Measurements from ENCODE around the gene ROGDI.

ROGDI gene

GRCh38 chr16:4814046-4814445 lies 11.6 kb upstream of the ROGDI start:
- DNase-seq (ENCODE audit: low spot score) = no peak

- no peak for DNase-seq (ENCODE audit: low spot score)
Measured at GRCh38 chr16:4813251-4814003, 11.0 kb upstream of the ROGDI start.

- no peak for DNase-seq (ENCODE audit: low spot score)
Measured at GRCh38 chr16:4811773-4812172, 9.3 kb upstream of the ROGDI start.

GRCh38 chr16:4811242-4811641 lies 8.8 kb upstream of the ROGDI start:
- DNase-seq (ENCODE audit: low spot score) = no peak

- no peak for DNase-seq (ENCODE audit: low spot score)
Measured at GRCh38 chr16:4806280-4806679, 3.8 kb upstream of the ROGDI start.

GRCh38 chr16:4805231-4805630 lies 2.8 kb upstream of the ROGDI start:
- DNase-seq (ENCODE audit: low spot score) = no peak

GRCh38 chr16:4803898-4804762 lies 1.7 kb upstream of the ROGDI start:
- DNase-seq (ENCODE audit: low spot score) = no peak

- no peak for DNase-seq (ENCODE audit: low spot score)
Measured at GRCh38 chr16:4803401-4803844, 990 bp upstream of the ROGDI start.

- DNase-seq (ENCODE audit: low spot score) = peak; percentile 93
Measured at GRCh38 chr16:4802659-4803287, 340 bp upstream of the ROGDI start.

GRCh38 chr16:4801051-4801961 lies 1.1 kb downstream of the ROGDI start:
- no peak for DNase-seq (ENCODE audit: low spot score)

GRCh38 chr16:4800290-4801041 lies 2.0 kb downstream of the ROGDI start:
- no peak for DNase-seq (ENCODE audit: low spot score)

- no peak for DNase-seq (ENCODE audit: low spot score)
Measured at GRCh38 chr16:4799171-4799855, 3.1 kb downstream of the ROGDI start.

GRCh38 chr16:4798456-4798855 lies 4.0 kb downstream of the ROGDI start:
- no peak for DNase-seq (ENCODE audit: low spot score)

- DNase-seq (ENCODE audit: low spot score) = no peak
Measured at GRCh38 chr16:4797805-4798252, 4.6 kb downstream of the ROGDI start.

GRCh38 chr16:4796982-4797804 lies 5.2 kb downstream of the ROGDI start:
- no peak for DNase-seq (ENCODE audit: low spot score)

- DNase-seq (ENCODE audit: low spot score) = no peak
Measured at GRCh38 chr16:4795828-4796572, 6.4 kb downstream of the ROGDI start.

GRCh38 chr16:4795181-4795827 lies 7.1 kb downstream of the ROGDI start, which contains the start of gene SMIM22:
Gene SMIM22 (plus strand): TSS chr16:4795369. CDS start chr16:4795735, 366 bp downstream.
- no peak for DNase-seq (ENCODE audit: low spot score)

- no peak for DNase-seq (ENCODE audit: low spot score)
Measured at GRCh38 chr16:4792951-4793513, 9.4 kb downstream of the ROGDI start.
